Mesendoderm (in vitro differentiated cells): Measurements from ENCODE around the gene LRRC72. TPM values are rescaled to one million over a fixed set of nuclear protein-coding genes. Genes with fewer than 3 reads are reported as not detected.

Experiments used
- DNase-seq: peaks from one replicate; pipeline ENCODE4 v3.0.0; 2013
- H2AK5ac ChIP-seq: 2 replicates; pipeline ENCODE4 v1.6.1; 2013; ENCODE audit warnings: low read length, inconsistent platforms
- H2BK120ac ChIP-seq: 2 replicates; pipeline ENCODE4 v1.6.1; 2013; ENCODE audit warnings: low read depth, mild to moderate bottlenecking, low read length, moderate library complexity, mixed read lengths
- H2BK15ac ChIP-seq: replicated peaks from 2 replicates; pipeline ENCODE4 v1.6.1; 2013; ENCODE audit warnings: low read depth, mild to moderate bottlenecking, moderate library complexity
- H2BK5ac ChIP-seq: 2 replicates; pipeline ENCODE4 v1.6.1; 2013; ENCODE audit warnings: low read length, inconsistent platforms
- H3K18ac ChIP-seq: 2 replicates; pipeline ENCODE4 v1.6.1; 2013; ENCODE audit warnings: mild to moderate bottlenecking, low read length, mixed read lengths
- H3K23ac ChIP-seq: one replicate; pipeline ENCODE4 v1.6.1; 2013; ENCODE audit warnings: low read length
- H3K27ac ChIP-seq: 2 replicates; pipeline ENCODE4 v1.5.1; 2013; ENCODE audit warnings: low read depth, mild to moderate bottlenecking, inconsistent platforms, low read length, moderate library complexity
- H3K27me3 ChIP-seq: 2 replicates; pipeline ENCODE4 v1.6.1; 2013; ENCODE audit warnings: low read length, control low read depth, mild to moderate bottlenecking, inconsistent platforms; ENCODE audit not compliant: insufficient read depth, poor library complexity
- H3K36me3 ChIP-seq: 2 replicates; pipeline ENCODE4 v1.6.1; 2013; ENCODE audit warnings: low read length, inconsistent platforms; ENCODE audit not compliant: control insufficient read depth, insufficient read depth
- H3K4ac ChIP-seq: one replicate; pipeline ENCODE4 v1.6.1; 2013; ENCODE audit warnings: low read depth, mild to moderate bottlenecking, low read length, moderate library complexity
- H3K4me1 ChIP-seq: 2 replicates; pipeline ENCODE4 v1.6.1; 2013; ENCODE audit warnings: low read depth, low read length, inconsistent platforms; ENCODE audit not compliant: control insufficient read depth
- H3K4me2 ChIP-seq: 2 replicates; pipeline ENCODE4 v1.6.1; 2013; ENCODE audit warnings: low read length
- H3K4me3 ChIP-seq: 2 replicates; pipeline ENCODE4 v1.5.1; 2013; ENCODE audit warnings: mild to moderate bottlenecking, low read length
- H3K56ac ChIP-seq: one replicate; pipeline ENCODE4 v1.6.1; 2013; ENCODE audit warnings: low read length
- H3K79me1 ChIP-seq: 2 replicates; pipeline ENCODE4 v1.6.1; 2013; ENCODE audit warnings: low read length, inconsistent platforms
- H3K79me2 ChIP-seq: 2 replicates; pipeline ENCODE4 v1.6.1; 2013; ENCODE audit warnings: mild to moderate bottlenecking, low read length; ENCODE audit not compliant: control insufficient read depth, insufficient read depth
- H3K9ac ChIP-seq: 2 replicates; pipeline ENCODE4 v1.6.1; 2013; ENCODE audit warnings: low read length, inconsistent platforms
- H4K5ac ChIP-seq: one replicate; pipeline ENCODE4 v1.6.1; 2013; ENCODE audit warnings: low read length
- H4K8ac ChIP-seq: one replicate; pipeline ENCODE4 v1.6.1; 2013; ENCODE audit warnings: low read depth, mild to moderate bottlenecking, control low read depth, low read length, moderate library complexity
- WGBS: extraction: QIAGEN DNeasy Blood & Tissue Kit; methylation state at CpG from one replicate; pipeline ENCODE4 v1.1.7; 2013; ENCODE audit warnings: low lambda C conversion rate, missing lambda C conversion rate; ENCODE audit not compliant: insufficient coverage; ENCODE audit errors: extremely low coverage; 5-methylcytosine and 5-hydroxymethylcytosine counted together
- polyA plus RNA-seq, 2 experiments: library from polyadenylated mRNA; stranded (reverse); fragments of 200-250 nt; gene quantifications; one replicate each; pipeline ENCODE4 v1.2.3, GENCODE V29; 2013

LRRC72 gene
- polyA plus RNA-seq (2013, experiment 1 of 2), result not detected
- not detected for polyA plus RNA-seq (2013, experiment 2 of 2)

DNA sequence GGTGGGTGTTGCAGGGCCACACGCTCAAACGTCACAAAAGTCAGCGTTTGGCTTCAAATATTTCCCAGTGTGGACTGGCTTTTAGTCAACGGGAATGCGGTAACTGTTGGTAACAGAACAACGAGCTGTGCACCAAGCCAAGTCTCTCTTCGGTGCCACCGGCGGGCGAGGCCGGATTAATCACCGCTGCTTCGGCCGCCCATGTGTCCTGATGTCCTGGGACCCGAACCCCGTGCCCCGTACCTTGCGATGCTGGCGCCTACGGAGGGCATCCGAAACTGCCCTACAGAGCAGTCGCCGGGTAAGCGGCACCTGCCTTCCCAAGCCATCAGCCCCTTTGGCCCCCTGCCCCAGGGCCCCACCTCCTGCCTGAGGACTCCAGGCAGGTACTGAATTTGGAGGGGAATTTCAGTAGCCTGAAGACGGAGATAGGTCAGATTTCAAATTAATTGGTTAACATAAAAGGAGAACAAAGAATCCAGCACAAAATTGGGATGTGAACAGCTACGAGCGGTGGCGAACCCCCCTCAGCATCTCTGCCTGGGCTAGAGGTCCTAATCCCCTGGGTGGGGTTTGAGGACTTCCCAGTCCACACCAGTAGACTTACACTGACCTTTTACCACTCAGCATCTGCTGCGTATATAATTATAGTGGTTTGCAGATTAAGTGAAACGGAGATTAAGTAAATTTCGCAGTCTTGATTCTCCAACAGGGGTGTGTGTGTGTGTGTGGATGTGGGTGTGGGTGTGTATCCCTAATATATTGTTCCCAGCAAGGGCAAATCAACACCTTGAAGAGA, at the start of gene LRRC72:
Gene LRRC72, plus strand, starts transcription at position 84 of the 799 bp plus-strand sequence. Its CDS starts 128 bp downstream, at position 212.
- Histone ChIP-seq H3K4me3 (no peak within 1 kb of the TSS), H3K36me3 (no peaks in the 10 kb centered on the region), H3K56ac (no peak within 1 kb of the TSS), H2BK15ac (no peak within 1 kb of the TSS), H3K4ac (no peak within 1 kb of the TSS), H3K23ac (no peak within 1 kb of the TSS), H3K27ac (no peak within 1 kb of the TSS), H4K5ac (no peak within 1 kb of the TSS), H2BK120ac (no peak within 1 kb of the TSS), H3K79me1 (no peaks in the 10 kb centered on the region), H3K4me2 (no peak within 1 kb of the TSS), H2BK5ac (no peak within 1 kb of the TSS), H4K8ac (no peak within 1 kb of the TSS), H3K18ac (no peak within 1 kb of the TSS), H3K79me2 (no peaks in the 10 kb centered on the region), H3K4me1 (no peaks in the 10 kb centered on the region), H3K27me3 (no peaks in the 10 kb centered on the region), H2AK5ac (no peak within 1 kb of the TSS), H3K9ac (no peak within 1 kb of the TSS)
- DNase-seq, result no peak
- no CpG with 5 or more reads among the region's 31 CpGs for WGBS

DNA sequence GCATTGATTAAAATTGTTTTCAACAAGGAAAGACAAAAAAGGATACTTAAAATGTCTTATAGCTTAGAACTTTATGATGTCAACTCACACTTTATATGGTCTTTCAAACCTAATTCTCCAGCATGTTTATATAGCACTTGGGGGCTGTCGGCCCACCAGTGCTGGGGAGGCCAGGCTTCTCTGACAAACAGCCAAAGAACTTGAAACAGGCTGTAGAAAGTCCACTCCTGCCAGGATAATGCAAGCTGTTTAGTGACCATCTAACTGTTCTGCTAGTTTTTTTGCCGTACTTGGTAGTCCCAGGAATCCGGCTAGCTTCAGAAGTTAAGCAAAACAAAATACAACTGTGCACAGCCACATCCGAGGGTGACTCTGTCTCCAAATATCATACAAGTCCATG, 47.5 kb upstream of the LRRC72 start:
- H3K4ac ChIP-seq, result no peak overlapping the region
- no CpG with 5 or more reads among the region's 4 CpGs for WGBS
- no peak overlapping the region for H3K4me3 ChIP-seq
- no peak overlapping the region for H3K23ac ChIP-seq
- no peak overlapping the region for H3K56ac ChIP-seq
- no peak overlapping the region for H3K27ac ChIP-seq
- no peaks in the 10 kb centered on the region for H3K79me2 ChIP-seq
- H4K8ac ChIP-seq, result no peak overlapping the region
- no peak overlapping the region for H3K18ac ChIP-seq
- no peak overlapping the region for H3K9ac ChIP-seq
- H3K79me1 ChIP-seq, result no peaks in the 10 kb centered on the region
- no peaks in the 10 kb centered on the region for H3K36me3 ChIP-seq
- no peak overlapping the region for H3K4me2 ChIP-seq
- no peak overlapping the region for H2AK5ac ChIP-seq
- H3K4me1 ChIP-seq, result no peaks in the 10 kb centered on the region
- H2BK15ac ChIP-seq, result no peak overlapping the region
- no peak overlapping the region for H2BK5ac ChIP-seq
- no peak for DNase-seq
- H4K5ac ChIP-seq, result no peak overlapping the region
- no peaks in the 10 kb centered on the region for H3K27me3 ChIP-seq
- no peak overlapping the region for H2BK120ac ChIP-seq

DNA sequence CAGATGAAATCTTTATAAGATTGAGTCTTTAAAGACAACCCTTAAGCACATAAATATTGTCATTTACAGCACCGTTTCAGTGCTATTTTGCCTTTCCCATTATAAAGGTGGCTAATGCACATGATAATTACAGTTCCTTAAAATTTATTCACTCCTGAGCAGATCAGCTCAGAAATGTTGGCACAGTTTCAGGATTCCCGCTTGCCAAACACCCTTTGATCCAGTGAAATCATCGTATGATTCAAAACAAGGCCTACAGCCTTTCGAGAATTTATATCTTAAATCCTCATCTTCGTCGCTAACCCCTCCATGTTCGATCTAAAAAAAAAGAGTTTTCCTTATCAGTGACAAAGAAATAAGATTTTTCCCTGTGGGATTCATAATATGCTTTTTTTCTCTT, 47.0 kb upstream of the LRRC72 start:
- WGBS, result no CpG with 5 or more reads among the region's 7 CpGs
- Histone ChIP-seq H3K4ac (no peak overlapping the region), H2BK5ac (no peak overlapping the region), H3K79me1 (no peaks in the 10 kb centered on the region), H3K27me3 (no peaks in the 10 kb centered on the region), H3K4me3 (no peak overlapping the region), H3K79me2 (no peaks in the 10 kb centered on the region), H3K23ac (no peak overlapping the region), H3K18ac (no peak overlapping the region), H3K4me1 (no peaks in the 10 kb centered on the region), H3K9ac (no peak overlapping the region), H2AK5ac (no peak overlapping the region), H3K4me2 (no peak overlapping the region), H3K56ac (no peak overlapping the region), H2BK15ac (no peak overlapping the region), H3K27ac (no peak overlapping the region), H3K36me3 (no peaks in the 10 kb centered on the region), H4K8ac (no peak overlapping the region), H2BK120ac (no peak overlapping the region), H4K5ac (no peak overlapping the region)
- DNase-seq, result no peak

DNA sequence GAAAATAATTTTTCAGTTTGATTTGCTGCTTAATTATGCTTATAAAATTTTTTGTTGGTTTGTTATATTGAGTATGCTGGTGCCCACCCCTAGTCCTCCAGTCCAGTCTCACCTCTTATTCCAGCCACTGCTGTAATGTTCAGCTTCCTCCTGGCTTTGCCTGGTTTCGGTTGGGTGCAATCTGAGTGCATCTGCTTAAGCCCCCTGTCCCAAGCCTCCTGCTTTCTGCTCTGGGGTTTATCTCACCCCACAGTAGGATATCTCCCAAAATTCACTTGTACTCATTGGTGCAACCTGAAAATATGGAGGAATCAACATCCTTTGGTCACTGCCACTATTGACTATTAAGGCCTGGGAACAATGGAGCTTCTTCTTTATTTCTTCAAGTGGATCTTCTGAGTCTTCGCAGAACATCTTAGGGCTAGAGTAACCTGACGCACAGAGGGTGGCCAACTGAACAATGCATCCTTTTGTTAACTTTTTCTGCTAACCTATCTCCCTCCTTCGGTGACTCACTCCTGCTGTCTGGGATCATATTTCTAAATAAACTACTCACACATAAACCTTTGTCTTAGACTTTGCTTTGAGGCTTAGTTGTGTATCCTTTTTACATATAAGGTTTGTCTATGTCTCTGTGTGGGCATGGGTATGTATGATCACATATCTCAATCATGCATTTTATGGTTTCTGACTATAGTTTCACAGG, 42.0 kb upstream of the LRRC72 start:
- WGBS, result no CpG with 5 or more reads among the region's 4 CpGs
- H3K79me1 ChIP-seq, result no peaks in the 10 kb centered on the region
- H3K18ac ChIP-seq, result peak overlapping the region; percentile 3
- no peaks in the 10 kb centered on the region for H3K36me3 ChIP-seq
- no peak overlapping the region for H3K27ac ChIP-seq
- H4K5ac ChIP-seq, result no peak overlapping the region
- H2BK120ac ChIP-seq, result no peak overlapping the region
- no peaks in the 10 kb centered on the region for H3K4me1 ChIP-seq
- H3K4me3 ChIP-seq, result no peak overlapping the region
- H2BK15ac ChIP-seq, result no peak overlapping the region
- H3K27me3 ChIP-seq, result no peaks in the 10 kb centered on the region
- H3K4me2 ChIP-seq, result no peak overlapping the region
- H2AK5ac ChIP-seq, result no peak overlapping the region
- DNase-seq, result peak; percentile 57
- no peak overlapping the region for H3K9ac ChIP-seq
- no peak overlapping the region for H3K4ac ChIP-seq
- H4K8ac ChIP-seq, result no peak overlapping the region
- H2BK5ac ChIP-seq, result no peak overlapping the region
- H3K23ac ChIP-seq, result no peak overlapping the region
- H3K79me2 ChIP-seq, result no peaks in the 10 kb centered on the region
- H3K56ac ChIP-seq, result no peak overlapping the region

DNA sequence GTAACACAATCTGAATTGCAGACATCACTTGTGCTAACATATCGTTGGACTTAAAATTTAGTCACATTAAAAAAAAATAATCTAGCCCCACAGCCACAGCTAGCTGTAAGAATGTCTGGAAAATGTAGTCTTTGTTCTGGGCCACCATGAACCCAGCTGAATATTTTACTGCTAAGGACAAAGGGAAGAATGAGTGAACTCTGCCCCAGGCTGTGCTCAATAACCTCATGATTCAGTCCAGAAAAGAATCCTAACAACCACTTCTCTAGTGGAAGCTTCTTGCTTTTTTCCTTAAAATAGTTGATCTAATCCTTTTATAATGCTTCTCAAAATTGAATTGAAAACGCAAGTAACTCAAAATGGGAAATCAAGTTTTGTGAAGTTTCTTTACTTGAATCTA, 35.5 kb upstream of the LRRC72 start:
- DNase-seq, result no peak
- Histone ChIP-seq H2AK5ac (no peak overlapping the region), H3K36me3 (no peaks in the 10 kb centered on the region), H3K27me3 (no peaks in the 10 kb centered on the region), H3K27ac (no peak overlapping the region), H3K4me1 (peaks cover 2% of the 10 kb centered on the region), H3K18ac (no peak overlapping the region), H3K56ac (no peak overlapping the region), H2BK120ac (no peak overlapping the region), H2BK15ac (no peak overlapping the region), H2BK5ac (no peak overlapping the region), H3K4me3 (no peak overlapping the region), H3K79me2 (no peaks in the 10 kb centered on the region), H4K5ac (no peak overlapping the region), H4K8ac (no peak overlapping the region), H3K4ac (no peak overlapping the region), H3K23ac (no peak overlapping the region), H3K9ac (no peak overlapping the region), H3K79me1 (no peaks in the 10 kb centered on the region), H3K4me2 (no peak overlapping the region)
- no CpG with 5 or more reads among the region's 2 CpGs for WGBS
